Kidney epithelial cell (primary cell): ENCODE measurements around the gene ST6GAL1. TPM values are rescaled to one million over a fixed set of nuclear protein-coding genes. Genes with fewer than 3 reads are reported as not detected.

Experiments
- DNase-seq: peaks from one replicate; pipeline ENCODE4 v3.0.0-alpha.2; 2010; ENCODE audit warnings: low read depth
- H3K27me3 ChIP-seq: 2 replicates; pipeline ENCODE4 v1.6.0; 2011; ENCODE audit warnings: low read length; ENCODE audit not compliant: control insufficient read depth, insufficient read depth
- H3K36me3 ChIP-seq: 2 replicates; pipeline ENCODE4 v1.5.1; 2011; ENCODE audit warnings: low read length; ENCODE audit not compliant: control insufficient read depth, insufficient read depth
- H3K4me3 ChIP-seq: 2 replicates; pipeline ENCODE4 v1.5.1; 2011; ENCODE audit warnings: low read depth, mild to moderate bottlenecking, control low read depth, low read length
- total RNA-seq: library from RNA; depleted of rRNA; stranded (reverse); fragments of >200 nt; gene quantifications from 2 replicates; pipeline ENCODE4 v1.2.3, GENCODE V29; 2015
- TF ChIP-seq, protein P1 (sequence below): IDR thresholded peaks from 2 replicates; pipeline ENCODE4 v1.5.1; 2011; ENCODE audit warnings: mild to moderate bottlenecking, moderate library complexity, low read length, control low read depth, inconsistent platforms; ENCODE audit not compliant: insufficient read depth, poor library complexity, severe bottlenecking

The ST6GAL1 gene
- total RNA-seq, 1 donor from 2014 or later: 44.7 TPM

GRCh38 chr3:187082758-187083375 lies 152.5 kb downstream of the ST6GAL1 start:
- TF ChIP-seq, protein P1, sequence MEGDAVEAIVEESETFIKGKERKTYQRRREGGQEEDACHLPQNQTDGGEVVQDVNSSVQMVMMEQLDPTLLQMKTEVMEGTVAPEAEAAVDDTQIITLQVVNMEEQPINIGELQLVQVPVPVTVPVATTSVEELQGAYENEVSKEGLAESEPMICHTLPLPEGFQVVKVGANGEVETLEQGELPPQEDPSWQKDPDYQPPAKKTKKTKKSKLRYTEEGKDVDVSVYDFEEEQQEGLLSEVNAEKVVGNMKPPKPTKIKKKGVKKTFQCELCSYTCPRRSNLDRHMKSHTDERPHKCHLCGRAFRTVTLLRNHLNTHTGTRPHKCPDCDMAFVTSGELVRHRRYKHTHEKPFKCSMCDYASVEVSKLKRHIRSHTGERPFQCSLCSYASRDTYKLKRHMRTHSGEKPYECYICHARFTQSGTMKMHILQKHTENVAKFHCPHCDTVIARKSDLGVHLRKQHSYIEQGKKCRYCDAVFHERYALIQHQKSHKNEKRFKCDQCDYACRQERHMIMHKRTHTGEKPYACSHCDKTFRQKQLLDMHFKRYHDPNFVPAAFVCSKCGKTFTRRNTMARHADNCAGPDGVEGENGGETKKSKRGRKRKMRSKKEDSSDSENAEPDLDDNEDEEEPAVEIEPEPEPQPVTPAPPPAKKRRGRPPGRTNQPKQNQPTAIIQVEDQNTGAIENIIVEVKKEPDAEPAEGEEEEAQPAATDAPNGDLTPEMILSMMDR: no peak
- Histone ChIP-seq H3K27me3 (no peaks in the 10 kb centered on the region), H3K4me3 (no peak overlapping the region), H3K36me3 (no peaks in the 10 kb centered on the region)
- no peak for DNase-seq

DNA sequence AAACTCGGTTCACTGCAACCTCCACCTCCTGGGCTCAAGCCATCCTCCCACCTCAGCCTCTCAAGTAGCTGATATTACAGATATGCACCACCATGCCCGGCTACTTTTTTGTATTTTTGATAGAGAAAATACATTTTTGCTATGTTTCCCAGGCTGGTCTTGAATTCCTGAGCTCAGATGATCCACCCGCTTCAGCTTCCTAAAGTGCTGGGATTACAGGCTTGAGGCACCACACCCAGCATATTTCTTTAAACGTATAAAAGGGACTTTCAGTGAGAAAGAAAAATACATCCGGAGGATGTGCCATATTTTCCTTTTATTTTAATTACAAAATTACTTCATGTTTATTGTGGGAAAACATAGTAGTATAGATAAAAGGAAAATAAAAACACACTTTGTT lies 153.8 kb downstream of the ST6GAL1 start:
- DNase-seq: no peak
- Histone ChIP-seq H3K27me3 (no peaks in the 10 kb centered on the region), H3K4me3 (no peak overlapping the region), H3K36me3 (no peaks in the 10 kb centered on the region)
- TF ChIP-seq, protein P1: no peak

DNA sequence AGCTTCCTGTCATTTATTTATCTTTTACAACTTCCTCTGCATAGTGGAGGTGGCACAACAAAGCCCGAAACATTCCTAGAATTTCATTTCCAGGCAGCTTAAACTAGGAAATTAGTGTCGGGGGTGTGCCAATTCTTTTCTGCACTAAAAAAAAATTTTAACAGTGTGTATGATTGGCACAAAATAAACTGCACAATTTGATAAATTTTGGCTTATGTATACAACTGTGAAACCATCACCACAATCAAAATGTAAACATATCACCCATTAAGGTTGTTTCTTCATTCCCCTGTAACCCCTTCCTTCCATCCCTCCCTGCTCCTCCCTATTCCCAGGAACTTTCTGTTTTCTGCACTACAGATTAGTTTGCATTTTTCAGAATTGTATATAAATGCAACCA lies 154.3 kb downstream of the ST6GAL1 start:
- Histone ChIP-seq H3K27me3 (no peaks in the 10 kb centered on the region), H3K36me3 (no peaks in the 10 kb centered on the region), H3K4me3 (no peak overlapping the region)
- DNase-seq: no peak
- TF ChIP-seq, protein P1: no peak

DNA sequence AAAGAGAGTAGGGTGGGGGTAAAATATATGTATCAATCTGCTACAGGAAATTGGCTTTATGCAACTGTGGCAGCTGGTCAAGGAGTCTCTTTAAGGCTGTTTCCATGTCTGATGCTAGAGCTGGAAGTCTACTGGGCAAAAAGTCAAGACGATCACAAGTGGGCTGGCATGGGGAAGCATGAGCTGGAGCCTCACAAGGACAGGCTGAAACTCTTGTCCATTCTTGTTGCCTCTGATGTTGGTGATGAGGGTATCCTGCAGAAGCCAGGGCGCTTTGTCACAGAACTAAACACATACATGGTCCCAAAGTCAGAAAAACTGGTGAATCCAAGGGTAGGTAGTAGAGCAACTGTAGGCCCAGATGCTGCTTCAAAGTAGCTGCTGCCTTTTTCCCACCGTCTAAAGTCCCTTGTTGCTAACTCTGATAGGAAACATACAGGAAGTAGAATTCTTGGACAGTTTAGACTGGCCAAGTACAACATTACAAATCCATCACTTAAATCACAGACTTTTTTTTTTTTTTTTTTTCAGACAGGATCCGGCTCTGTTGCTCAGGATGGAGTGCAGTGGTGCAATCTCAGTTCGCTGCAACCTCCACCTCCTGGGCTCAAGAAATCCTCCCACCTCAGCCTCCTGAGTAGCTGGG lies 154.8 kb downstream of the ST6GAL1 start:
- no peak overlapping the region for H3K4me3 ChIP-seq
- TF ChIP-seq, protein P1: no peak
- H3K36me3 ChIP-seq: no peaks in the 10 kb centered on the region
- H3K27me3 ChIP-seq: no peaks in the 10 kb centered on the region
- no peak for DNase-seq

GRCh38 chr3:187085933-187086332 lies 155.6 kb downstream of the ST6GAL1 start:
- H3K36me3 ChIP-seq: no peaks in the 10 kb centered on the region
- no peak for DNase-seq
- TF ChIP-seq, protein P1: no peak
- no peaks in the 10 kb centered on the region for H3K27me3 ChIP-seq
- no peak overlapping the region for H3K4me3 ChIP-seq

DNA sequence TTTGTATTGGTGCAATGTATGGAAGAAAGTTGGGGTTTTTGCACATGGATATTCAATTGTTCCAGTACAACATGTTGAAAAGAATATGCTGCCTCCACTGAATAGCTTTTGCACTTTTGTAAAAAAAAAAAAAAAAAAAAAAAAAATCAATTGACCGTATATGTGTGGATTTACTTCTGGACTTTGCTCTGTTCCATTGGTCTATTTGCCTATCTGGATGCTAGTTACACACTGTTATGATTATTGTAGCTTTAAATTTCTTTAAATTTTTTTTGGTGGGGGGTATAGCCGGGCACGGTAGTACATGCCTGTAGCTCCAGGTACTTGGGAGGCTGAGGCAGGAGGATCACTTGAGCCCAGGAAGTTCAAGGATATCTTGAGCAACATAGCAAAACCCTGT lies 156.5 kb downstream of the ST6GAL1 start:
- TF ChIP-seq, protein P1: no peak
- Histone ChIP-seq H3K36me3 (no peaks in the 10 kb centered on the region), H3K27me3 (no peaks in the 10 kb centered on the region), H3K4me3 (no peak overlapping the region)
- DNase-seq: no peak
